Astrocyte of the cerebellum (primary cell): ENCODE results near the gene EPC1.
"Not testable (repeated sequence)": the region's sequence is repeated elsewhere in the genome, so short reads cannot be mapped to it uniquely, and the experiment has no call there.

Experiments
- DNase-seq: peaks from one replicate; pipeline ENCODE4 v3.0.0-alpha.2; 2011; ENCODE audit warnings: low read depth
- H3K4me3 ChIP-seq: 2 replicates; pipeline ENCODE4 v1.5.1; 2011; ENCODE audit warnings: mild to moderate bottlenecking, low read depth, low read length, moderate library complexity
- CTCF ChIP-seq: IDR thresholded peaks from 2 replicates; pipeline ENCODE4 v1.5.1; 2012; ENCODE audit warnings: low read length, low read depth, moderate library complexity, mild to moderate bottlenecking; ENCODE audit errors: missing control alignments
- in situ Hi-C: cut with HindIII; loops from 2 replicates; pipeline ENCODE4 v1.10.0; 2017; ENCODE audit warnings: low sequenced_read_pairs

Gene EPC1

DNA sequence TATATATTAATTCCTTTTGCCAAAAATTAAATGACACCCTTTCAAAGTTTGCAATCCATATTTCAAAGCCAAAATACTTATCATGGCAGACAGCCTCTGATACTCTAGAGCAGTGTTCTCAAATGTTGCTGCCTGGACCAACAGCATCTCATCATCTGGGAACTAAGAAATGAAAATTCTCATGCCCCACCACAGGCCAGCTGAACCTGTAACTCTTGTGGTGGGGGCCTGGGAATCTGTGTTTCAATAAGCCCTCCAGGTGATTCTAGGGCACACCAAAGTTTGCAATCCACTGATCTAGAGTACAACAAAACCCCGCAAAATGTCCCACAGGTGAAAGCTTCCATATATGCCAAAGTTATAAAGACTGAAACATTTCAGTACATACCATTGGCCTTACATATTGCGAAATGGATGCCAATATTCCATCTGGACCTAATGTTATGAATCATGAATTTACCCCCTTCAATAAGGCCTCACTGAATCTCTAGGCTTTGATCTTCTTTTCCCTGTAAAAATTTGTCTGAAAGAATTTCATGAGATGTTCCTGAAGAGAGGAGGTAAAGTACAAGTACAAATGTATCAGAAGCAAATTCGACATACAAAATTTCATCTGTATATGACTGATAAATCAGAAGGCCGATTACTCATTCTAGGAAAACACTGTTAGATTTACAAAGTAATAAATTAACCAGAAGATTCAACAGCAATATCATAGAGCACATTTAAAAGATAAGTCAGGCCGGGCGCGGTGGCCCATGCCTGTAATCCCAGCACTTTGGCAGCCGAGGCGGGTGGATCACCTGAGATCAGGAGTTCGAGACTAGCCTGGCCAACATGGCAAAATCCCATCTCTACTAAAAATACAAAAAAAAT, 25.3 kb upstream of the EPC1 start:
- DNase-seq = no peak
- TF ChIP-seq CTCF = no peak
- in situ Hi-C loops = loop anchor here (5.0 kb wide), 1 partner anchor 45 kb away; no protein-coding TSS in a partner anchor

DNA sequence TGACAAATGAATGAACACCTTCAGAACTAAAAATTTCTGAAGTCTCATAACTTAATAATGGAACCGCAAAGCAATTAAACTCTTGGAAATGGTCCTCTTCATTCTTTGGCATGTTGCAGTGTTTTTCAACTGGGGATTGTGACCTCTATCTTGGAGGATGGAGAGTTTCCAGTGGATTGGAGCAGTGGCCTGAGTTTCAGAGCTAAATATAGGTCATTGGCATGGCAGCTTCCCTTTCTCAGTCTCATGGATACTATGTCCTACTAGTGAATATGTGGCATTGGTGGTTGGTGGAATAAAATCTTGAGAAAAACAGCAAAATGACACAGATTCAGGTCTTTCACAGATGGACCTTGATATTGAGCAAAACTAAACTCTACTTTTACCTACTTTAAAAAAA, 24.1 kb upstream of the EPC1 start:
- no peak overlapping the region for H3K4me3 ChIP-seq
- in situ Hi-C loops = loop anchor here (5.0 kb wide), 1 partner anchor 44 kb away; no protein-coding TSS in a partner anchor
- TF ChIP-seq CTCF = no peak
- DNase-seq = no peak

More for the DNA sequence above, 25.3 kb upstream of the EPC1 start:
- no peak overlapping the region for H3K4me3 ChIP-seq

- DNase-seq = peak; percentile 45
- H3K4me3 ChIP-seq = no peak overlapping the region
- in situ Hi-C loops = no loop called here
- peak; percentile 76 for TF ChIP-seq CTCF
These were observed 21.0 kb upstream of the EPC1 start for GRCh38 chr10:32367793-32368453.

- in situ Hi-C loops = no loop called here
- DNase-seq = no peak
- no peak for TF ChIP-seq CTCF
- no peak overlapping the region for H3K4me3 ChIP-seq
These were observed 19.6 kb upstream of the EPC1 start for GRCh38 chr10:32366588-32366987.

GRCh38 chr10:32366111-32366510, 19.2 kb upstream of the EPC1 start:
- no peak for DNase-seq
- TF ChIP-seq CTCF = no peak
- in situ Hi-C loops = no loop called here
- H3K4me3 ChIP-seq = no peak overlapping the region

DNA sequence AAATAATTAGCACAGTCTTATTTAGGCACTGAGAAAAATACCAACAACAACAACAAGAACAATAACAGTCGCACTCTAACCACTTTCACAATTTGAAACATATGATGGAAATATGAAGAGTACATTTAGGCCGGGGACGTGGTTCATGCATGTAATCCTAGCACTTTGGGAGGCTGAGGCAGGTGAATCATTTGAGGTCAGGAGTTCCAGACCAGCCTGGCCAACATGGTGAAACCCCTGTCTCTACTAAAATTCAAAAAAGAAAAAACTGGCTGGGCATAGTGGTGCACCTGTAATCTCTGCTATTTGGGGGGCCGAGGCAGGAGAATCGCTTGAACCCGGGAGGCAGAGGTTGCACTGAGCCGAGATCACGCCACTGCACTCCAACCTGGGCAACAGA, 18.4 kb upstream of the EPC1 start:
- in situ Hi-C loops, H3K4me3 ChIP-seq, DNase-seq: not testable (repeated sequence)

- DNase-seq = no peak
- no peak for TF ChIP-seq CTCF
- in situ Hi-C loops = no loop called here
- H3K4me3 ChIP-seq = no peak overlapping the region
These were observed 15.6 kb upstream of the EPC1 start for GRCh38 chr10:32362571-32362970.
